ENCODE measurements around the gene NME2.

Gene NME2

GRCh38 chr17:51203838-51204237 lies 37.6 kb downstream of the NME2 start:
- no peak for DNase-seq (ENCODE audit: low spot score)

GRCh38 chr17:51214920-51215319 lies 48.7 kb downstream of the NME2 start:
- DNase-seq (ENCODE audit: low spot score) = no peak

- no peak for DNase-seq (ENCODE audit: low spot score)
These were observed 51.7 kb downstream of the NME2 start for GRCh38 chr17:51217946-51218345.

GRCh38 chr17:51221322-51221721 lies 55.1 kb downstream of the NME2 start:
- no peak for DNase-seq (ENCODE audit: low spot score)
